ENCODE measurements around the gene ITGA2. TPM values are rescaled to one million over a fixed set of nuclear protein-coding genes. Genes with fewer than 3 reads are reported as not detected.

ITGA2 gene
- total and polyA plus RNA-seq, 2 experiments from 2014 or later: 10.4 to 21.5 TPM

- Histone ChIP-seq H3F3A (ENCODE audit: insufficient read depth) (peaks cover 82% of the 10 kb centered on the region), H3K4me1 (ENCODE audit: insufficient read depth) (peaks cover 55% of the 10 kb centered on the region), H3K27me3 (replicated peaks; ENCODE audit: insufficient read depth) (no peaks in the 10 kb centered on the region), H3K9me3 (ENCODE audit: low read depth) (no peaks in the 10 kb centered on the region), H3K27ac (peak overlapping the region; percentile 85), H3K4me2 (ENCODE audit: unreplicated experiment) (no peak overlapping the region), H3K9me2 (ENCODE audit: insufficient read depth) (no peaks in the 10 kb centered on the region), H3K36me3 (ENCODE audit: low read depth) (no peaks in the 10 kb centered on the region), H3K4me3 (no peak overlapping the region), H4K20me1 (ENCODE audit: insufficient read depth) (no peaks in the 10 kb centered on the region), H2AFZ (peak overlapping the region; percentile 76), H3K9ac (peak overlapping the region; percentile 60; the same call in 1 of the 2 replicates), H3K79me2 (ENCODE audit: insufficient read depth) (peaks cover 45% of the 10 kb centered on the region)
- TF ChIP-seq EZH2phosphoT487 (IDR thresholded peaks at IDR 0.05; ENCODE audit: insufficient read depth, low read depth) (no peak), EZH2 (IDR thresholded peaks at IDR 0.05; ENCODE audit: insufficient read depth, poor library complexity, severe bottlenecking) (no peak)
- in situ Hi-C loops (cut with MboI): no loop called here
- WGBS, 2 experiments (ENCODE audit: low coverage in 1 of 2, low lambda C conversion rate in 2 of 2, missing lambda C conversion rate in 2 of 2): 30 to 35% methylated on average over 2 of the region's 2 CpGs
- DNase-seq: no peak
These were observed 41.7 kb downstream of the ITGA2 start for GRCh38 chr5:53030893-53031292.

GRCh38 chr5:53031695-53032096 lies 42.5 kb downstream of the ITGA2 start:
- peak; percentile 73 for DNase-seq
- Histone ChIP-seq H3K27ac (peak overlapping the region; percentile 85), H3K4me3 (peak overlapping the region; percentile 14; the same call in 1 of the 2 replicates), H3K27me3 (replicated peaks; ENCODE audit: insufficient read depth) (no peaks in the 10 kb centered on the region), H3K36me3 (ENCODE audit: low read depth) (no peaks in the 10 kb centered on the region), H3K9me2 (ENCODE audit: insufficient read depth) (no peaks in the 10 kb centered on the region), H3K9me3 (ENCODE audit: low read depth) (no peaks in the 10 kb centered on the region), H3F3A (ENCODE audit: insufficient read depth) (peaks cover 81% of the 10 kb centered on the region), H3K9ac (peak overlapping the region; percentile 60), H3K79me2 (ENCODE audit: insufficient read depth) (peaks cover 45% of the 10 kb centered on the region), H3K4me1 (ENCODE audit: insufficient read depth) (peaks cover 57% of the 10 kb centered on the region), H3K4me2 (ENCODE audit: unreplicated experiment) (peak overlapping the region; percentile 45), H2AFZ (peak overlapping the region; percentile 76), H4K20me1 (ENCODE audit: insufficient read depth) (no peaks in the 10 kb centered on the region)
- TF ChIP-seq EZH2phosphoT487 (IDR thresholded peaks at IDR 0.05; ENCODE audit: insufficient read depth, low read depth): no peak
- TF ChIP-seq EZH2 (IDR thresholded peaks at IDR 0.05; ENCODE audit: insufficient read depth, poor library complexity, severe bottlenecking): no peak
- WGBS, 2 experiments (ENCODE audit: low coverage in 1 of 2, low lambda C conversion rate in 2 of 2, missing lambda C conversion rate in 2 of 2): 25 to 37% methylated on average over 4 of the region's 4 CpGs
- in situ Hi-C loops (cut with MboI): no loop called here

- no peaks in the 10 kb centered on the region for H4K20me1 ChIP-seq (ENCODE audit: insufficient read depth)
- in situ Hi-C loops (cut with MboI): no loop called here
- no peaks in the 10 kb centered on the region for H3K9me3 ChIP-seq (ENCODE audit: low read depth)
- WGBS, 2 experiments (ENCODE audit: low coverage in 1 of 2, low lambda C conversion rate in 2 of 2, missing lambda C conversion rate in 2 of 2): 27 to 36% methylated on average over 2 of the region's 2 CpGs
- DNase-seq: no peak
- peak overlapping the region; percentile 60 for H3K9ac ChIP-seq
- peak overlapping the region; percentile 14; the same call in 1 of the 2 replicates for H3K4me3 ChIP-seq
- H3K27me3 ChIP-seq (replicated peaks; ENCODE audit: insufficient read depth): no peaks in the 10 kb centered on the region
- peaks cover 57% of the 10 kb centered on the region for H3K4me1 ChIP-seq (ENCODE audit: insufficient read depth)
- TF ChIP-seq EZH2 (IDR thresholded peaks at IDR 0.05; ENCODE audit: insufficient read depth, poor library complexity, severe bottlenecking) (no peak), EZH2phosphoT487 (IDR thresholded peaks at IDR 0.05; ENCODE audit: insufficient read depth, low read depth) (no peak)
- peak overlapping the region; percentile 85 for H3K27ac ChIP-seq
- no peaks in the 10 kb centered on the region for H3K9me2 ChIP-seq (ENCODE audit: insufficient read depth)
- H3K79me2 ChIP-seq (ENCODE audit: insufficient read depth): peaks cover 44% of the 10 kb centered on the region
- H2AFZ ChIP-seq: no peak overlapping the region
- no peaks in the 10 kb centered on the region for H3K36me3 ChIP-seq (ENCODE audit: low read depth)
- H3K4me2 ChIP-seq (ENCODE audit: unreplicated experiment): peak overlapping the region; percentile 45
- peaks cover 83% of the 10 kb centered on the region for H3F3A ChIP-seq (ENCODE audit: insufficient read depth)
These were observed 43.0 kb downstream of the ITGA2 start for GRCh38 chr5:53032188-53032587.

GRCh38 chr5:53034832-53035231 lies 45.7 kb downstream of the ITGA2 start:
- H3K36me3 ChIP-seq (ENCODE audit: low read depth): no peaks in the 10 kb centered on the region
- in situ Hi-C loops (cut with MboI): no loop called here
- peaks cover 45% of the 10 kb centered on the region for H3K4me1 ChIP-seq (ENCODE audit: insufficient read depth)
- H3F3A ChIP-seq (ENCODE audit: insufficient read depth): peaks cover 80% of the 10 kb centered on the region
- H2AFZ ChIP-seq: no peak overlapping the region
- H3K9ac ChIP-seq: no peak overlapping the region
- no peak for DNase-seq
- H3K9me2 ChIP-seq (ENCODE audit: insufficient read depth): no peaks in the 10 kb centered on the region
- H4K20me1 ChIP-seq (ENCODE audit: insufficient read depth): no peaks in the 10 kb centered on the region
- H3K27me3 ChIP-seq (replicated peaks; ENCODE audit: insufficient read depth): no peaks in the 10 kb centered on the region
- H3K27ac ChIP-seq: no peak overlapping the region
- H3K4me2 ChIP-seq (ENCODE audit: unreplicated experiment): no peak overlapping the region
- TF ChIP-seq EZH2phosphoT487 (IDR thresholded peaks at IDR 0.05; ENCODE audit: insufficient read depth, low read depth) (no peak), EZH2 (IDR thresholded peaks at IDR 0.05; ENCODE audit: insufficient read depth, poor library complexity, severe bottlenecking) (no peak)
- H3K9me3 ChIP-seq (ENCODE audit: low read depth): no peaks in the 10 kb centered on the region
- peaks cover 56% of the 10 kb centered on the region for H3K79me2 ChIP-seq (ENCODE audit: insufficient read depth)
- H3K4me3 ChIP-seq: no peak overlapping the region

All from GM23248 (cell line).